Cerebellar nuclear complex (tissue), 1 donor: ENCODE measurements around the gene BICC1.
"Not testable (repeated sequence)": the region's sequence is repeated elsewhere in the genome, so short reads cannot be mapped to it uniquely, and the experiment has no call there.

Experiments
- DNase-seq, 2 experiments: peaks; one replicate each; lab custom pipeline; 2025; lab: John Stamatoyannopoulos, UW

BICC1 gene

DNA sequence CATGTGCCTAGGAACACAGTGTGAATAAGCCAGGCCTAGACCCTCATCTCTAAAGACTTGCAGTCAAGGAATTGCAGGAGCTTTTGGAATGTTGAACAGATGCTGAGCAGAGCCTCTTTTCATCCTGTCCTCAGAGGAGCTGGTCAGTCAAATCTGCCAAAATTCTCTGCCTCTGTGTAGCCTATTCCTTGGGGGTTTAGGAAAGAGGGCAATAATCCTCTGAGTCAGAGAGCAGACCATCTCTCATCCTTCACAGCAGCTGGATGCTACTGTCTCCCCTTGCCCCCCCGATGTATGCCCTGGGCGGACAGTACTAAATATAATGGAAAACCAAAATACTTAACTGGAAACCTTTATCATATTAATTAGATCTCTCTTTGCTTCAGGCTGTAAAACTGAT lies 52.6 kb downstream of the BICC1 start:
- DNase-seq: no peak

DNA sequence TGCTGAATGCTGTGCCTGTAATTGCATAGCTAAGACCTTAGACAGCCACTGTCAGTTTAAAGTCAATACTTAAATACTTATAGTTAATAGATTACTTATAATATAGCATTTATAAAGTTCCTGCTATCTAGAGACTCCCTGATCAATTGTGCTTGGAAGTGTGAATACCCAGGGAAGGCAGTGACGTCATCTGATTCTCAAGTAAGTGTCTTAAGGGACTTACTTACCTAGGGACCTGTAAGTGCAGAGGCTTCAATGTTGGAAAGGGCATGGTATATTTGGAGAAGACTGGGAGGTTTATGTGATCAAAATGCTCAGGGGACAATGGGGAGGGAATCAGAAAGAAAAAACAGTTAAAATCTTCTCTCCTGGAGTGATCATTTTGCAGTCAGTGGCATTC lies 55.0 kb downstream of the BICC1 start:
- DNase-seq: no peak

DNA sequence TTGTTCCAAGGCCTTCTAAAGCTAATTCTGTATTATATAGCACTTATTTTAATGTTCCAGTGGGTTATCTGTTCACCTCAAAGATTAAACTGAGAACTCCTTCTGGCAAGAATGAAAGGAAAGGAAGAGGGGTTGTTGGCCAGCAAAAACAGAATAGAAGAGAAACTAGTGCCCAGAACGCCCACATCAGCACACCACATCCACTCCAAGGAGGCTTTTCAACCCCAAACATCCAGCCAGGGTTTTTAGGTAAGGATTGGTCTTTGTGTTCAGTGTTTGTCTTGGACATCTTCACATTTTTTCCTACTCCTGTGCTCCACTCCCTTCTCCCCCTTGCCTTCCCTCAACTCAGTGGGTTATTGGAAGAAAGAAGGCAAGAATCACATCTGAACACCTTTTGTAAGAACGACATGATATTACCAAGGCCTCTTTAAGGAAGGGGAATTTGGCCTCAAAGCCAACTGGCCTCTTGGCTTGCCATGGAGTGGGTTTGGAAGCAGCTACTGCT lies 55.8 kb downstream of the BICC1 start:
- no peak for DNase-seq

DNA sequence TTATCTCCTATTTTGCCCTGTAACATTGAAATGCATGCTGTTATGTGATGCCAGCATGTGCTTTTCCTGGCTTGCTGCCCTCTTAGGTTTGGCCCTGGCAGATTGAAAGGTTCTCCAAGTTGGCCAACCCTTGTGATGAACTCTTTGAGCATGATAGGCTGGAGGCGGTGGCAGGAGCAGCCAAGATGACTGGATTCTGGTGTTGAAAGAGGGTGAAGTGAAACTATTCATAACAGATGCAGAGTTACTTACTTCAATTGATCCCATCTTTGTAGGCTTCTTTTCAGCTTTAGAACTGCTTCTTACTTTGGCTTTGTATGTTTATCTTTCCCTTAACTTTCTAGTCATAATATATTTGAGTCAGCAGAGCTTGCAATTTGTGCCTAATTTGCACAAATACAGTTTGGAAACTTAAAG lies 57.6 kb downstream of the BICC1 start:
- DNase-seq: no peak

- no peak for DNase-seq
Measured at GRCh38 chr10:58570979-58571378, 58.3 kb downstream of the BICC1 start.

DNA sequence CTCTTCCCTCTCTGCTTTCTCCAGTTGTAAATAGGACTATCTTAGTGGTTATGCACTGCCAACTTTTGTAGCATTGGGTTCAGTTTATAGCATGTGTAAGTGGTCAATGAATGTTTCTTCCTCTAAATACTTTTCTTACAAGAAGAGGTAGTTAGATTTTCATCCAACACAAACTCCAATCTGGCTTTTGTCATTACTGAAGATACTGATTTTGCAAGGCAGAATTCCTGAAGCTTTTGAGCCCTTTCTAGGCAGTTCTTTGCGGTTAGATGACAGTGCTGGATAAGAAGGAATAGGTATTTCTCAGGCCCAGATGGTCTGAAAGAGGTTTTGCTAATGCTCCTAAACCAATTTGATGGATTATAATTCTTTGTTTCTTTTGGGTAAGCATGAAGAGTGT lies 60.5 kb downstream of the BICC1 start:
- no peak for DNase-seq

DNA sequence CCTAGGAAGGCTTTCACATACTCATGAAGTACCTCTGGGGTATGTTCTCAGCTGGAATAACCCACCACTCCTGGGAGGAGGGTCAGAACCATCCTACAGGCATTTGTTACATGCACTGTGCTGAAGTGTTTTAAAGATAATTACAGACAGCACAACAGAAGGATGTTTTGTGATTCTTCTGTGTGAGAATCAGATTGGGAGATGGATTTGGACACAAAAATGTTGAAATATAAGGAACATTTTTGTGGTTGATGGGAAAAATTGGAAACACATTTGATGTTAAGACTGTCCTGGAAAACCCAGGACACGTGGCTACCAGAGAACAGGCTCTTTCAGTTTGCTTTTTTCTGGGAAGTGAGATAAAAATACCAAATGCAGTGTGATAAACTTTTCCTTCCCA lies 61.4 kb downstream of the BICC1 start:
- DNase-seq: no peak

DNA sequence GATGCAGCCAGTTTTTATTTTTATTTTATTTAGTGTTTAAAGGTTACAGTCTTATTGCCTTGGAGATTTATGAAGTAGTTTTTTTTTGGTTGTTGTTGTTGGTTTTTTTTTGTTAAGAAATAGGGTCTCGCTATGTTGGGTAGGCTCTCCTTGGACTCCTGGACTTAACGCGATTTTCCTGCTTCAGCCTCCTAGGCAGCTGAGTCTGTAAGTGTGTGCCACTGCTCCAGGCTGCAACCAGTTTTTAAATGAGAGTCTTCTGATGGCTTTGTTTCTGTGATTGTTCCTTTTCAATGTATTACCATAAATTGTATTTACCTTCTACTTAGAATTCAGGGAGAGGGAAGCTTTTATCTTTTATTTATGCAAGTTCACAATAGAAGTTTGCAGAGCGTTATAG lies 62.8 kb downstream of the BICC1 start:
- no peak for DNase-seq

DNA sequence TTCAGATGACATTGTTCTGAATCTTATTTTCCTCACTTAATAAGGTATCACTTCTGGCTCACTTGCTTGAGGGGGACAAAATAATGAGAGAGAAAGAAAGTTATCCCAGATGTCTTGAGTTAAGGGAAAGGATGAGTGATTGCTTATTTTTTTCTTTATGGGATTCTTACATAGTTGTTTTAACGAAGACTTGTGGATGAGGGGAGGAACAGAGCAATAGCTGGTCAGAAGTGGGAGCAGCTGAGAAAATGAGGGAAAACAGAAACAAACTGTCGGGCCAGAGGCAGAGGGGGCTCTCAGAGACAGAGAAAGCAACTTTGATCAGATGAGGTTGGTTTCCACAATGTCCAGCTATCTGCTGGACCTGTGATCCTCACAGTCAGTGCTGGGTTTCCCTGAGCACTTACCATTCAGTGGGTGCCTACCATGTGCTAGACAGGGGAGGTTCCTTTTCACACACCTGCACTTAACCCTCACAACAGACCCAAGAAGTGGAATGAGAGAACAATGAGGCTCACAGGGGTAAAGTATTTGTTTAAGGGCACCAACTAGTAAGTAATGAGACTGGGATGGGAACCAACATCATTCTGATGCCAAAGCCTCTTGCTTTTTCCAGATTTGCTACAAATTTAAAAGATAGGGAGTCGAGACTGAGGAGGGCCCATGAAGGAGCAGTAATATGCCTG lies 64.2 kb downstream of the BICC1 start:
- no peak for DNase-seq

- no peak for DNase-seq
Measured at GRCh38 chr10:58577437-58577777, 64.7 kb downstream of the BICC1 start.

DNA sequence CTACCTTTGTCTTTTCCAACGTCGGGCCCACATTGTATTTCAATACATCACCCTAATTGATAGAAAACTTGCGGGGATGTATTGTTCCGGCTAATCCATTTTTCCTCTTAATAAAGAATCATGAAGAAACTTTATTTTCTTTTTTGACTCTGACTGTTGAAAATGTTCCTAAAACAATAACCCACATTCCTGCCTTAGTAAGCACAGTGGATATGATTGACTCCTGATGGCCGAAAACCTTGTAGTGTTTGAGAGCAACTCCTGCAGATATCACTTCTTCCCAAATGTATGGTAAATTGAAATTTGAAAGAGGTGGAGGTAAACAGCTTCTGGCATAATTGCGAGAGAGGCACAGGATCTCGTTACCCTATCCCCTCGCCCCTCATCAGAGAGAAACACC lies 65.7 kb downstream of the BICC1 start:
- DNase-seq: no peak

DNA sequence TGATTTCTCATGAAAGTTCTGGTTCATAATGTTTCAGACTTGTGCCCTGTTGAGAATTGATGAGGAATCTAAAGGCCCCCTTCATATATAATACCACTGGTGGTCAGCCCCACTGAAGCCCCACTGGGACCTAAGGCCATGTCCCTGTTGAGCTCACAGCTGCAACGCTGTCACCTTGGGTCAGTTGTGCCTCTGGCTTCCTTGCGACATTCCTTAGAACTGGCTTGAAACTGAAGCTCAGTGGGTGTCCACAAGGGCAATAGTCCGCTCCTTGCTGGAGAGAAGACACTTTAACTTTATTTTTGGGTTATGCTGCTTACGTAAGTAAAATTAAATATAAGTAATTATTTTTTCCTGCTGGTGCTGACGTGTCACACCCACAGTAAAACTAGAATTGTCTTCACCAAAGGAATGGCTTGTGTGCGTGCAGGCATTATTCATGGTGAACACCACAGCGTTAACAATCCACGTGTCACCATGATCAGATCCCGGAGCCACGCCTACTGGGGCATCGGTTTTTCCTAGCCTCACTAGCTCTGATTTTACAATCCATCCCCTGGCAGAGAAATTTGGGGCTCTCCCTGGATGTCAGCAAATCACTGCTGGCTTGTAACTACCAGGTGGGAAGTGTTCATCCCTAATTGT lies 66.5 kb downstream of the BICC1 start:
- DNase-seq: no peak

- DNase-seq: no peak
Measured at GRCh38 chr10:58582045-58582444, 69.4 kb downstream of the BICC1 start.

GRCh38 chr10:58585435-58585834 lies 72.8 kb downstream of the BICC1 start:
- no peak for DNase-seq

DNA sequence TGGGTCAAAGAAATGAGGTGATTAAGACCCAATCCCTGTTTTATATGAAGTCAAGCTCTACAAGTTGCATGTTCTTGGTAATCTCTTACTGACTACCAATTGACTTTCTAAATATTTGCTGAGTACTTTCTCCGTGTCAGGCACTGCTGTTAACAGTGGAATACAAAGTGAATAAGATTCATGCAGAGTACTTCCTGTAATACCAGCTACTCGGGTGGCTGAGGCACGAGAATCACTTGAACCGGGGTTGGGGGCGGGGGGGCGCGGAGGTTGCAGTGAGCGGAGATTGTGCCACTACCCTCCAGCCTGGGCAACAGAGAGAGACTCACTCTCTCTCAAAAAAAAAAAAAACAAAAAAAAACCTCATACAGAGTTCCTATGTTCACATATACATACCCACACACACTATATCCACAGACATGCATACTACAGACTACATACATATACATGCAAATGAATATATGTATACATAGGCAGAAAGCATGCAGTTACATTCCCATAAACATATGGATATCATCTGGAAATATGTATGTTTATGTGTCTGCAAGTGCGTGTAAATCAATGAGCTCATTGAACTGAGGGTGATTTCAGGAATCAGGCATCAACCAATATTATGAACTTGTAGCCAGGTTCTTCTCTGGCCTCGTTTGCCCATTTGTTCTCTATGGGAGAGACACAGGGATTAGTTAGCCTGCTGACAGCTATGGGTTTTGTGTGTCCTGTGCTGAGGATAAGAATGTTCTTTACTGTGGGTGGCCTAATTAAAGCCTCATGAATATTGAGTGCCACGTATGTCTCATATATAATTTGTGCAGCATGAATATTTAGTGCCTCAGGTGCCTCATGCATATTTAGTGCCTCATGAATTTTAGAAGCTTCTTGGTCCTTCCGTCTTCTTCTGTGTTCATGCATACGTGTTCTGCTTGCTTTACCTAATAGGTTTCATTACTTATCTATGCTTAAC lies 73.9 kb downstream of the BICC1 start:
- no peak for DNase-seq

DNA sequence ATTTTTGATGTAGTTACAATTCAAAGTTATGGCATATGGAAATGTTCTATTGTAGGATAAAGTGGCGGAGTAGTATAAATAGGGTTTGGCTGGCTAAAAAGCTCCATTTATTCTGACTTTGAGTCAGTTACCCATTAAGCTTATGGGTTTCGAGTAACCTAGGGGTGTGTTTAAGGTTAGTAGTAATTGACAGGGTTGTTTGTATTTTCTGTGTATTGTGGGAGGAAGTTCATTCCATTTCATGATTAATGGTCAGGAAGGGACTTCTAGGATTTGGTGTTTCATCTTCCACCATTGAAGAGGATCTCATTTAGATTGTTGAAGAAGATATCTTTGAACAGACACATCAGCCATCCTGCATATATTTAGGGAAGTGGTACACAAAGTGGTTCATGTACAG lies 75.0 kb downstream of the BICC1 start:
- no peak for DNase-seq

DNA sequence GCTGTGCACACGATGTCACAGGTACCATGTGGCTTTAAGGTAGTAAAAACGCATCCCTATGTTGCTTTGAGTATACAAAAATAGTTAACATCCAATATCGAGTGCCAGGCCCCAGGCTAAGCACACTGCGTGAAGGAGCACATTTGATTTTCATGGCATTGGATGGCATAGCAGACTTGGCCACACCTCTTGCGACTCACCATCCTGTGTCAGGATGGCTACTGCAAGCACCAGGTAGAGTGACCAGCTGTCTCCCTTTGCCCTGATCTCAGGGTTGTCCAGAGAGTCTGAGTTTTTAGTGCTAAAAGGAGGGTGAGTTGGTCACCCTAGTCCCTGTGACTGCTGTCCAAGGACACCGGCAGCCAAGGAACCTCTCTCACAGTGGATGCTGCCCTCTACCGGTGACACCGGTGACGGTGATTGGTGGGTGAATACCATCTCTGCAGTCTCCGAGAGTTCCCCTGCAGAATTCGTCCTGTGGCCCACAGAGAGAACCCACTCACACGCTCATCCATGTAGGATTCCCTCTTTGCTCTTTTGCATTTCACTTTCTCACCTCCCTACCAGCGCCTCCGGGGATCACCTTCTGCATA lies 76.1 kb downstream of the BICC1 start:
- no peak for DNase-seq

DNA sequence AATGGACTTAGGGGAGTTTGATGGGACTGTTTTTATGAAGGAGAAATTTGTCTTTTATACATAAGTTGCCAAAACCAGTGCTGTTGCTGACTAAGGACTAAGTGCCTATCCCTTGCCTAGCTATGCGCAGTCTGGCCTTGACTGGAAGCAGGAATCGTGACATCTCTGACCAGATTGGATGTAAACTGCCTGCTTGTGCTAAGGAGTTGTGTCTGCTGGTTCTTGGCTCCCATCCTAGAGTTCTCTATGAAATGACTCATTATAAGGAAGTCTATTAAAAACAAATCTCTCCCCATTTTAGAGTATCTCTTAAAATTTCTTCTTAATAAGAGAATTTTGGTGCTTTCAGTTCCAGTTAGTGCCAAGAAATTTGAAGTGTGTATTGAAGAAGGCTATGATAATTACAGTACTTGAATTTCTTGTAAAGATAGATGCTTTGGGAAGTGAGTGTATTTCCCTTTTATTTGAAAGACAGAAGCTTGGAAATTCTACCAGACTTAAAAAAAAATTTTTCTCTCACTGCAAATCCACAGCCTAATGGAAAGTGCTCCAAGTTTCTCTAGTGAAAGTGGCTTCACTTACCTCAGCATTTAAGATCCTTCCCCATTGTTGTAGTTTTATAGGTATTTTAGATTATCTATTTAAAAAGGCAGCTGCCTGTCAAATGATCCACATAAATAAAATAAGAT lies 77.6 kb downstream of the BICC1 start:
- no peak for DNase-seq

- DNase-seq: no peak
Measured at GRCh38 chr10:58590924-58591323, 78.3 kb downstream of the BICC1 start.

DNA sequence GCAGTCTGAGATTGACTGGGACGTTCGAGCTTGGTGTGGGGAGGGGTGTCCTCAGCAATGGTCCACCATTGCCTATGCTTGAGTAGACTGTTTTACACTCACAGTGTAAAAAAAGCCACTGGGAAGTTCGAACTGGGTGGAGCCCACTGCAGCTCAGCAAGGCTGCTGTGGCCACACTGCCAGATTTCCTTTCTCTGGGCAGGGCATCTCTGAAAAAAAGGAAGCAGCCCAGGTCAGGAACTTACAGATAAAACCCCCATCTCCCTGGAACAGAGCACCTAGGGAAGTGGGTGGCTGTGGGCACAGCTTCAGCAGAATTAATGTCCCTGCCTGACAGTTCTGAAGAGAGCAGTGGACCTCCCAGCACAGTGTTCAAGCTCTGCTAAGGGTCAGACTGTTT lies 80.3 kb downstream of the BICC1 start:
- no peak for DNase-seq

- not testable (repeated sequence) for DNase-seq
Measured at GRCh38 chr10:58597211-58597610, 84.5 kb downstream of the BICC1 start.
